GM21360 (cell line): ENCODE measurements around the gene DHFR2.
A peak's percentile ranks its signal among the peaks of the same experiment; 100 is the strongest.
"Not testable (repeated sequence)": the region's sequence is repeated elsewhere in the genome, so short reads cannot be mapped to it uniquely, and the experiment has no call there.

Experiments used
- ATAC-seq: cut with Tn5 transposase; IDR thresholded peaks from one replicate; pipeline ENCODE4 v1.9.1; 2021; ENCODE audit warnings: mild to moderate bottlenecking, moderate library complexity; ENCODE audit not compliant: unreplicated experiment

Gene DHFR2

DNA sequence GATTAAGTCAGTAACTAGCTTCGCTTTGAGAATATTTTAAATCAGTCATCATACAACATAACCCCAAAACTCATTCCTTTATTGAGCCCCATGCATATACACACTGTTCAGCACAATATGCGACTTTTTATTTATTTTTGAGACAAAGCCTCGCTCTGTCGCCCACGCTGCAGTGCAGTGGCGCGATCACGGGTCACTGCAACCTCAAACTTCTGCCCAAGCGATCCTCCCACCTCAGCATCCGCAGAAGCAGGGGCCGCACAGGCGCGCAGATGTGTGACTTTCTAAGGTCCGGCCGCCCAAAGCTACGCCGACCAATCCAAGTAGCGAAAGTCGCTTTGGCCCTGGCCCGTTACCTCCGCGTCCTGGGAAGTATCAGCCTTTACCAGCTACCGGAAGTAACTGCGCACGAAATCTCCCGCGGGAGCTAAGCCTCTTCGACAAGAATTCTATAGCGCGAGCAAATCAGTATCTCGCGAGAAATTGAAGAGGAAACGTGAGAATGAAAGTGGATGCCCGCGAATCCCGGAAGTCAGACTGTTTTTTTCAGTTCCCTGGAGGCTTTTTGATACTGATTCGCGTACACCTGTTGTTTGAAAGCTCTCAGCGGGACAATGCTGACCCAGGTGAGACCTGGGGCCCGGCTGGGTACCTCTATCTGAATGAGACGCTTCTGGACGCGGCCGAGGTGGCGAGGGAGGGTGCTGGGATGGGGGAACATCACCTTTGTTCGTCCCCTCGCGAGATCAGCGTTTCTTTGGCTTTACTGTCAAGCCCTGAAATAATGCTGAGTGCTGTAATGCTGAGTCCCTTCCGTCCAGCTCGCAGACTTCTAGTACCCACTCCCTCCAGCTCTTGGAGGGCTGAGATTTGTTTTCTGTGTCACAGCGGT lies at the start of gene DHFR2, which contains the start of gene NSUN3:
TSS of gene DHFR2 (minus strand) at position 404 of the 892 bp plus-strand sequence. CDS start 1,405 bp downstream, outside the sequence.
TSS of gene NSUN3 (plus strand) at position 549 of the 892 bp plus-strand sequence. CDS start at position 615, 66 bp downstream.
- ATAC-seq, result peak; percentile 93

DNA sequence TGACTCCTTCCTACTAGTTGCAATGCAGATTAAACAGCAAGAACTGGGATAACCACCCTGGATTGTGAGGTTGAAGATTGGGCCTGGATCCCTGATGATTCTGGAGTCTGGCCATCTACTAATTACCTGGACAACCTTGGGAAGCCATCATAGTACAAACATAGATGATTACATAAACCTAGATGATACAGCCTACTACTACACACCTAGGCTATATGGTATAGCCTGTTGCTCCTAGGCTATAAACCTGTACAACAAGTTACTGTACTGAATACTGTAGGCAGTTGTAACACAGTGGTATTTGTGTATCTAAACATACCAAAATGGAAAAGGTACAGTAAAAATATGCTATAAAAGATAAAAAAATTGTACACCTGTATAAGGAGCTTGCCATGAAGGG lies 48.1 kb upstream of the DHFR2 start:
- ATAC-seq, result no peak

DNA sequence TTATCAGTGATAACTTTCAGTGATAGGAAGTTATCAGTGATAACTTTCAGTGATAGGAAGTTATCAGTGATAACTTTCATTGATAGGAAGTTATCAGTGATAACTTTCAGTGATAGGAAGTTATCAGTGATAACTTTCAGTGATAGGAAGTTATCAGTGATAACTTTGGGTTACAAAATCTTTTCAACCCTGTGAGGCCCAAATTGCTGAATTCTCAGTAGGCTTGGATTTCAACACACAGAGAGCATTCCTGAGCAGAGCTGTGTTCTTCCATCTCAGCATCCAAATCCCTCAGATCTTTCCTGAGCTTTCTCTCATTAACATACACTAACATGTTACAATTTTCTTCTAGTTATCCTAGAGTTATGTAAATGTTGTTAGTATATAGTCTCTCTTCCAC lies 47.5 kb upstream of the DHFR2 start:
- not testable (repeated sequence) for ATAC-seq

DNA sequence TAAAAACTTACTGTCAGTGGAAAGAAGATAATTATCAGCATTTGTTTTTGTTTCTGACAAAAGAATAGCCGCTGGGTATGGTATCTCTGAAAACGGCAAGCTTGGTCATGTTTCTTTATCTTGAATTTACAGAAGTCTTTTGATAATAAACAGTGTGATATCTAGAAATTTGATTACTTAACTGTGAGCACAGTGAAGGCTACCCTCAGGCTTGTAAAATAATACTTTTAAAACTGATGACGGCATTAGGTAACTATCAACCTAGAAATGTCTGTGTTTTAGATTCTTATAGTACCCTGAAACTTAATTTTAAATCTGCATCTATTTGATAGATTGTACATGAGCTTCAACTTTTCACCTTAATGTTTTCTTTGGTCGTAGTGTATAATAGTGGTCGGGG lies 43.6 kb upstream of the DHFR2 start:
- no peak for ATAC-seq

DNA sequence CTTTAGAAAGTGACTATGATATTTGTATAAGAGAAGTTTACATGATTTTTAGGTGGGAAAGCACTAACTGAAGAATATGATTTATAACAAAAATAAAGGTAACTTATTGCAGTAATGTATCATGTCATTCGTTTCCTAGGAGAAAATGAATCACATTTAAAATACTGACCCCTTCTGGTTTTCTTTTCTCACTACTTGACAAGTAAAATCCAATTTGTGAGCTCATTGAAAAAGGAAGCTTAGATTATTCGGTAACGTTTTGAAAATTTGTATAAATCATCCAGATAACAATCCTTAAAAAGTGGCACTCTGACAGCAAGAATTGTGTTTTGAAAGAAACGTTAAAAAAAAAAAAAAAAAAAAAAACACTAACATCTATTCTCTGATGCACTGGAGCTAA lies 39.1 kb upstream of the DHFR2 start:
- ATAC-seq, result no peak

DNA sequence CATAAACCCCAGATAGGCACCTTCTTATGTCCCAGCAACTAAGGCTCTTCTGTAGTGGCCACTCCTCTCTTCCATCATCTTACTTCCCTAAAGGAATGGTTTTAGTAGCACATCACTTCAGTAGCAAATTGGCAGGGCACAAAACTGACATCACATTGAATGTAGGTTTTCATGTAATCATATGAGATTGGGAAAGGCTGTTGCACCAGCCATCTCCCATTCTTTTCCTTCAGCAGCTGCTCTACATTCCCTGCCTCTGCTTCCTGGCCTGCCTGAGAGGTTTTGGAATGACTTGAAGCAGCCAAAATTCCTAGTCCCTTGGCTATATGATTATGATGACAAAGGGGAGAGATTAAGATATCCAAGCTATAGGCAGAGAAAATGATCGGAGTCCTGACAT lies 36.6 kb upstream of the DHFR2 start:
- ATAC-seq, result no peak

DNA sequence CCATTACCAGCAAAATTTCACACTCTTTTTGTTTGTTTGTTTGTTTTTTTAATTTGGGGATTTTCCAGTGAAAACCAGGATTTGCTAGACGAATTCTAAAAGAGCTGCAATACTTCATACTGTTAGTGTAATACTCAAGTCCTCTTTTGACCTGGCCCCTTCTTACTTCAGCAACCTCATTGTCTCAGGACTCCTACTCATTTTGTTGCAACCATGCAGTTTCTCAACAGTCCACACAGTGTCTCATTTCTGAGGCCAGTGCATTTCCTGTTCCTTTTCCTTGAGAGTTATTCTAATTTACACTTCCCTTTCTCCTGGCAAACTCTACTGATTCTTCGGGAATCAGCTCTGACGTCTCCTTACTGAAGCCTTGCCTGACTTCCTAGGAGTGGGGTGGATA lies 35.7 kb upstream of the DHFR2 start:
- ATAC-seq, result no peak

DNA sequence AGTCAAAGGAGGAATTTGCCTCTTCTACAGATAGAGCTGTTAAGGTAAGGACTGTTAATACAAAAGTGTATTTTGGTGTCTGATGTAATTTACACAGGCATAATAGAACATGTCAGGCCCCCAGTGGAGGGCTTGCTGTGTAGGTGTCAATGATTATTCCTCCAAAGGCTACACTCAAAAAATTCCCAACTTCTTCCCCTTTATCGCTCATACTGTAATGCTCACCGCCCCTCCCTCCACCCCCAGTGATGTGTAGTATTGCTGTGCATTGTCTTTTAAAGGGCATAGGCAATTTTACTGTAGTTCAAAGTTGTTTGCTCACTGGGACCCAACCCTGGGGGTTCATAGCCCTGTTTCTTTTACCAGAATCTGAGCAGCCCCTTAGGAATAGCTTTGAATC lies 32.4 kb upstream of the DHFR2 start:
- no peak for ATAC-seq

DNA sequence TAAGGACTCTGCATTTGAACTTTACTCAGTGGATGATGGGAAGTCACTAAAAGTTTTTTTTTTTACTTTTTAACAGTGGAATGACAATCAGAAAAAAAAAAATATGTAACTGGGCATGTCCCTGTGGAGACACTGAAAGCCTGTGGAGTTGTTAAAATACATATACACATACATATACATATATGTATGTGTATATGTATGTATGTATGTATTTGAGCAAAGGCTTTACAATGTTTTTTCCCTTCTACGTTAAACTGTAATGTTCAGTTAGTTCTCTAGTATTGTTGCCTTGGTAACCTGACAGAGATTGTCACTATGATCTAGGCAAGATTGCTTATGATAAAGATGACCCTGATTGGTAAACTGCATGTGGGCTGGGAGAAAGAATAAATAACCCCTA lies 30.4 kb upstream of the DHFR2 start:
- no peak for ATAC-seq

DNA sequence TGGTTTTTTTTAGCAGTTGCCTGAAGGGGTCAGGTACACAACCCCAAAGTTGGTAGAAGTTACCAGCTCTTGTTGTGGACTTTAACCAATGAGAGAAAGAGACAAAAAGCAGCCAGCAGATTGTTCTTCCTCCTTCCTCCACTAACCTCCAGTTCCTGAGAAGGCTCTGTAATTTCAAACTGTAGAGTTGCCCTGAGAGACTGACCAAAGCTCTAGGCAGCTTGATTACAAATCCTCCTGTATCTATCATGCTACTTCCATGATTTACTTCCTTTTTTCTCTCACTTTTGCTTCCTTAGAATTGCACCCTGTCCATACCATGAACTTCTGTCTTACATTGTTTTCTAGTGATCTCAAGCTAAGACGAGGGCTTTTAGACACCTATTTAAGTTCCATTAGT lies 29.4 kb upstream of the DHFR2 start:
- no peak for ATAC-seq

DNA sequence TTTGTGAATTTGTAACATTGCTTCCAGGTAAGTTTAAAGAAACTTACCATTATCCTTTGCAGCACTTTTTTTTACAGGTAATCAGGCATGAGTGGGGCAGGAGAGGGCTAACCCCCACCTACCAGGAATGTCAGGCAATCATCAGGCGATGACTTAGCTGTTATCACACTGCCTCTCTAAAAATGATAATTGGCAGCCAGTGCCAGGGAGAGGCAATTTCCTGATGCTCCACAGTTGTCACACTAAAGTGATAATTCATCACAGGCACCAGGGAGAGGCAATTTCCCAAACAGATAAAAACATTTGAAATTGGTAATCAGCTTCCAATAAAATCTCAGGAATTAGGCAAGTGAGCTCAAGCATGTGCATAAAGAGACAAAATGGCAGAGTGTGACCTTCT lies 26.4 kb upstream of the DHFR2 start:
- no peak for ATAC-seq

DNA sequence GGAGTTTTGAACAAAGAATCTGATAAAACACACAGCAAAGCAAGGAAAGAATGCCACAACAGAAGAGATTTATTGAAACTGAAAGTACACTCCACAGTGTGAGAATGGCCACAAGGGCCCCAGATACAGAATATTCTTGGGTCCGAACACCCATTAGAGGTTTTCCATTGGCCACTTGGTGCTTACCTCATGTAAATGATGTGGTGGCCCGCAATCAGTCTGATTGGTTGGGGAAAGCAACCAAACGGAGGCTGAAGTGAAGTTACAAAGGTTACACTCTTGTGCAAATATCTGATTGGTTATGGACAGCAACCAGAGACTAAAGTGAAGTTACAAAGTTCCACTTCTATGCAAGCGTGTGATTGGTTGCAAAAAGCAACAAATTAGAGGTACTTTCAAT lies 20.5 kb upstream of the DHFR2 start:
- no peak for ATAC-seq

DNA sequence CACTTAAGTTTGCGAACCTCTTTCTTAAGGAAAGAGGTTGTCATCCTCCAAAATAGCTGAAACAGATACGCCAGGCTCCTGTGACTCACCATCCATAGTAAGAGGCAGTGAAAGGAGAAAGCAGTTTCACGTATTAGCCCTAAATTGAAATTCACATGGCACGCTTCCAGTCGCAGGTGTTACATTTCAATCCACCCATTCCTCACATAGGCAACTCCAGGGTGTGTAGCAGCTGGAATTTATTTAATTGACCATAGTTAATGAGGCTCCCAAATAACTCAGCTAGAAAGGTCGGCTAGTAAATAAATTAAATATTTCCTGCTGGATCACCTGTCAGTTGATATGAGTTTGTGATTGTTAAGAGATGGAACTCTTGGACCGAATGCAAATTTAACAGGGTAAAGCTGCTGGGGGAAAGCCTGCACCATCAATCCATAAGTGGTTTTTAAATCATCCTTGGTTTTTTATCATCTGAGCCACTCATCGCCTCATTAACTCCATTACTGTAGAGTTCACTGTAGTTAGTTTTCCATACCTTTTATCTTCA lies 19.7 kb upstream of the DHFR2 start:
- ATAC-seq, result no peak

DNA sequence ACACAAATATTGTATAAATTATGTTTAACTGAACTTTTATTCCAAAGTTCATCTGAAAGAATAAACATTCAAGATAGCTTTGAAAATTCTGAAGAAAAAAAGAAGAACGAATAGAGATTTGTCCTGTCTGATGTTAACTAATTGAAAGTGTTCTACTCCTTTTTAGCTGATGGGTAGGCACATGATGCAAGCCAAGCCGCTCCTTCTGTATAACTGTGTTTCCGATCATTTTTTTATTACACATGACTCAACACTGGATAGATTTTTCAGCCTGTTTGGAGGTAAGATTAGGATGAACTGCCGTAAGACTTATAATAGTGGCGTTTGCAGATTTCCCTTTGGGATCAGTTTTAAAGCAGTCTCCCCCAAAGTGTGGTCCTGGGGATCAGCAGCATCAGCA lies 19.2 kb upstream of the DHFR2 start:
- ATAC-seq, result no peak

DNA sequence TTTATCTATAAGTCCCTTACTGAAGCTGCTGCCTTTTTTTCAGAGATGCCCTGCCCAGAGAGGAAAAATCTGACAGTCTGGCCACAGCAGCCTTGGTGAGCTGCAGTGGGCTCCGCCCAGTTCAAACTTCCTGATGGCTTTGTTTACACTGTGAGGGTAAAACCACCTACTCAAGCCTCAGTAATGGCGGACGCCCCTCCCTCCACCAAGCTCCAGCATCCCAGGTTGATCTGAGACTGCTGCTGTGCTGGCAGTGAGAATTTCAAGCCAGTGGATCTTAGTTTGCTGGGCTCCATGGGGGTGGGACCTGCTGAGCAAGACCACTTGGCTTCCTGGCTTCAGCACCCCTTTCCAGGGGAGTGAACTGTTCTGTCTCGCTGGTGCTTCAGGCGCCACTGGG lies 17.8 kb upstream of the DHFR2 start:
- not testable (repeated sequence) for ATAC-seq

DNA sequence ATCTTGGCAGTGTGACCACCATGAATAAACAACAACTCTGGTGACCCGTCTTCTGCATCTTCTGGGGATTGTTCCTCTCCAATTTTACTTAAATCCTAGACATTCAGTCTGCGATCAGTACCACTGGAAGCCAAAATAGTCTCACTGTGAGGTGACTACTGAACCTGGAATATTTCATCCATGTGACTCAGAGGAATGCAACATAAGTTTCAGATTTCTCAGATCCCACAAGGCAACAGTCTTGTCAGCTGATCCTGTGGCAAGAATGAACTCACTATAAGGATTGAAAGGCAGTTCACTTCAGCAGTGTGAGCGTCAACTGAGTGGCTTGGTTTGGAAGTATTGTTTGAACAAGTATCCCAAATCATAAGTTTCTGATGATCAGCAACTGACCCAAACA lies 13.3 kb upstream of the DHFR2 start:
- no peak for ATAC-seq

DNA sequence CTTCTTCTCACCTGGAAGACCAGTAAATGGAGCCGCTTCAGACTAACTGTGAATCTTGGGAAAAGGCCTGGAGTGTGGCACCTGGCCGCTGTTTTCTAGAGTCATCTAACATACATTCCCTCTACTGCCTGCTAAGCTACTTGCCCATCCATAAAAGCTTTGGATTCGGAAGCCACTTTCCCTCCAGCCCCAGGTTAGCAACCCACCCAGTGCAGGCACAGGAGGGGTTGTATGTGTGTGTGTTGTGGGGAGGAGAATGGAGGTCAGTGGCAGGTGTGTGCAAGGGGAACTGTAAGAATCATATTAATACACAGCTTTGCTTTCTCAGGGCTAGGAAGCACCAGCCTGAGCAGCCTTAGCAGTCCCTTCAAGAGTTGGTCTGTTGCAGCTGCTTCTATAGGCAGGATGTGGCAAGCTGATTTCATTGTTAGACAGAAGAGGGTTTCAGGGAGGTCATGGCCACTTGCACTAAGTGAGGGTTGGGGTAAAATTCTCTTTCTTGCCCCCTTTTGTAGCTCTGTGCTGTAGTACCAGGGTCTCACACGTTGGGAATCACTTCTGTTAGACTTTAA lies 9.1 kb upstream of the DHFR2 start:
- ATAC-seq, result no peak

DNA sequence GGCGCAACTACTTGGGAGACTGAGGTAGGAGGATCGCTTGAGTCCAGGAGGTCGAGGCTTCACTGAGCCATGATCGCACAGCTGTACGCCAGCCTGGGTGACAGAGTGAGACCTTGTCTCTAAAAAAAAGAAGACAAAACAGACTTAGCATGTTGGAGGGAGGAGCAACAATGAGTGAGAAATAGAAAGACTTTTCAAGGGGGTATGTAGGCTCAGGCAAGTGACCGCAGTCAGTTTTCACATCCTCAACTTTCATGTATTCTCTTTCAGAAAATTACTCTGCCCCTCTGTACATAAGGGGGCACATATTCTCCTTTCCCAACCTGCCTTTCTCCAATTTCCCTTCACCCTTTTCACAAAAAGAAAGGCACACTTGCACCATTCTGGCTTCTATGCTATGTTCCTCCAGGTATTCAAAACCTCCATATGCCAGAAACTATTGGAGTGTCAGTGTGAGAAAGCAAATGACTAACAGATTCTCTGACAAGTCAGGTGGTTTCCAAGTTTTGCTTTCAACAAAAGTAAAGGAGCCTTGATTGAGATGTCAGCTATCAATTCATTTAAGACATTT lies 7.7 kb upstream of the DHFR2 start:
- ATAC-seq, result no peak

DNA sequence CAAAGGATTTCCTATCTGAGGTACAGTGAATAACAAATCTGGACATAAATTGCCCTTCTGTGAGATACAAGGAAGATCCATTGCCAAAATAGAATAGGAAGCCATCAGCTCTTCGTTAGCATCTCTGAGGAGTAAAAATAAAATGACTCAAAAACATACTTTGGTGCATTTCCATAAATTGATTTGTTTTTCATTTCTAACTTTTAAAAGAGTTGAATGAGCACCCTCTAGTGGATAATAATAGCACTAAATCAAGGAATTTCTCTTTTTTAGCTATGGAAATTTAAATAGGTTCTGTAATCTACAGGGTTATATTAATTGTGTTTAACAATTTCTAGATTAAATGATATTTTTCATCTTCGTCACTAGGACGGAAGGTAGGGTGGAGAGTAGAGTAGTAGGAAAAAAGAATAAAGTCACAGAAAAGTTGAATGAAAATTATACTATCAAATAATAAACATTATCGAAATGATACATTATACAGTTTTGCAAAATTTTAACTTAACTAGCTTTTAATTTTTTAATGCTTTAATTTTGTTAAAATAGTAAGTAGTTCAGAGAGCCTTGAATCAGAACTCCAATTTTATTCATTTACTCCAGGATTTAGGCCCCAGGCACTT lies 6.6 kb upstream of the DHFR2 start:
- ATAC-seq, result no peak

DNA sequence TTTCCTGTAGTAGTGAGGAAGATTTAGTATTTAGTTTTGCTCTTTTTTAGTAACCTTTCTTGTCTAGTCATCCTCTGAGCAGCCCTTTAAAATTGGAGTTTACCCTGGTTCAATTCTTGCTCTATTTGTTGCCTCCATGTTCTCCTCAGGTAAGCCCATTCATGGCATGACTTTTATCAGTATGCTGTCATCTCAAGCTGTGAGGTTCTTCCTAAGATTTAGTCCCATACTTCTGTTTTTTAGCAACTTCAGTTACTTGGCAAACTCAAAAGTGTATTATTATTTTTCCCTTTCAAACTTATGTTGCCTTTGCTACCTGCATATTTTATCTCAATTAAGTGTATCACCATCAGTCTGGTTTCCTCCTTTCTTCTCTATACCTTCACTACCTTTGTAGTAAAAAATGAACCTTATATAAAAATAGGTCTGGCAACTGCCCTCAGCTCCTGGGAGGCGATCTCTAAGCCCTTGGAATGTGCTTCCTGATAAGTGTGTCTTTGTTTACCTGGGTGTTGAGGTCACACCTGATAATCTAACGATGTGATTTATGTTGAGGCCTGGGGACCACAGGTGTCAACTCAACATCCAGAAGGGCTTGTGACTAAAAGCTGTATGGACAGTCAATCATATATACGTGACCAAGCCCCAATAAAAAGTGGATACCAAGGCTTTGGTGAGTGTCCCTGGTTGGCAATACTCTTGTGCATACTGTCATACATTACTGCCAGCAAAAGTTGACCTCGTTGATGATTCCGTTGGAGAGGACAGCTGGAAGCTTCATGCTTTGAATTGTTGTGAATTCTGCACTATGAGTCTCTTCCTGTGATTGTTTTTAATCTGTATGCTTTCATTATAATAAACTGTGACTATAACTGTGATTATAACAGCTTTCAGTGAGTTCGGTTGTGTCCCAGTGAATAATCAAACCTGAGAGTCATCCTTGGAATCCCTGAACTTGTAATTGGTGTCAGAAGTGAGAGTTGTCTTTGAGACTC lies 4.1 kb upstream of the DHFR2 start:
- no peak for ATAC-seq
